Subcutaneous abdominal adipose tissue (tissue), 5 donors: Measurements from ENCODE around the gene RAX.
"Not testable (repeated sequence)": the region's sequence is repeated elsewhere in the genome, so short reads cannot be mapped to it uniquely, and the experiment has no call there.

Experiments used
- H3K27ac ChIP-seq: one replicate; pipeline ENCODE4 v1.7.0; 2013; ENCODE audit warnings: low read depth, mild to moderate bottlenecking, inconsistent platforms, low read length, moderate library complexity
- H3K27me3 ChIP-seq, 5 donors: one replicate each; pipeline ENCODE4 v1.7.0; 2013; ENCODE audit warnings: low read length in 5 of 5, inconsistent platforms in 1 of 5; ENCODE audit not compliant: control insufficient read depth in 5 of 5, insufficient read depth in 4 of 5
- H3K36me3 ChIP-seq, 5 donors: one replicate each; pipeline ENCODE4 v1.7.0; 2013; ENCODE audit warnings: low read length in 5 of 5; ENCODE audit not compliant: control insufficient read depth in 5 of 5, insufficient read depth in 5 of 5
- H3K4me1 ChIP-seq, 5 donors: one replicate each; pipeline ENCODE4 v1.7.0; 2013; ENCODE audit warnings: low read length in 5 of 5, mild to moderate bottlenecking in 3 of 5, moderate library complexity in 1 of 5; ENCODE audit not compliant: control insufficient read depth in 5 of 5, insufficient read depth in 5 of 5
- H3K4me3 ChIP-seq, 5 donors: one replicate each; pipeline ENCODE4 v1.7.0; 2013; ENCODE audit warnings: low read length in 5 of 5, low read depth in 1 of 5
- H3K9ac ChIP-seq, 5 donors: one replicate each; pipeline ENCODE4 v1.7.0; 2013; ENCODE audit warnings: low read length in 5 of 5, mild to moderate bottlenecking in 4 of 5, moderate library complexity in 3 of 5
- H3K9me3 ChIP-seq, 5 donors: one replicate each; pipeline ENCODE4 v1.7.0; 2013; ENCODE audit warnings: low read length in 5 of 5; ENCODE audit not compliant: control insufficient read depth in 5 of 5
- donor health status: healthy.
- donor health status: healthy.
- donor health status: healthy.
- donor health status: healthy.
- donor health status: healthy.

The RAX gene

GRCh38 chr18:59262243-59262642 is 11.0 kb downstream of the RAX start:
- H3K4me1 ChIP-seq, H3K27ac ChIP-seq, H3K36me3 ChIP-seq, H3K4me3 ChIP-seq, H3K9me3 ChIP-seq, H3K9ac ChIP-seq: not testable (repeated sequence)
- H3K27me3 ChIP-seq, result peaks cover 29 to 45% (median 35%) of the 10 kb centered on the region in 5 donors

- not testable (repeated sequence) for H3K4me3 ChIP-seq, H3K4me1 ChIP-seq, H3K36me3 ChIP-seq, H3K9me3 ChIP-seq, H3K27ac ChIP-seq, H3K9ac ChIP-seq
- H3K27me3 ChIP-seq, result peaks cover 26 to 41% (median 31%) of the 10 kb centered on the region in 5 donors
These were observed 11.4 kb downstream of the RAX start for GRCh38 chr18:59261842-59262241.

- H3K36me3 ChIP-seq, result not testable (repeated sequence)
These were observed 17.8 kb downstream of the RAX start for GRCh38 chr18:59255491-59255890.

GRCh38 chr18:59249199-59249774 is 24.0 kb downstream of the RAX start:
- no peaks in the 10 kb centered on the region for H3K9me3 ChIP-seq
- H3K4me1 ChIP-seq, result no peaks in the 10 kb centered on the region
- no peaks in the 10 kb centered on the region for H3K36me3 ChIP-seq
- no peak overlapping the region for H3K27ac ChIP-seq
- H3K27me3 ChIP-seq, result peaks cover 0 to 11% (median 5%) of the 10 kb centered on the region in 5 donors
- no peak overlapping the region for H3K9ac ChIP-seq
- H3K4me3 ChIP-seq, result no peak overlapping the region

More at GRCh38 chr18:59255491-59255890, 17.8 kb downstream of the RAX start:
- H3K4me3 ChIP-seq, H3K4me1 ChIP-seq, H3K9ac ChIP-seq, H3K27ac ChIP-seq, H3K9me3 ChIP-seq, H3K27me3 ChIP-seq: not testable (repeated sequence)

- Histone ChIP-seq H3K27me3 (peaks cover 0 to 11% (median 5%) of the 10 kb centered on the region in 5 donors), H3K4me1 (no peaks in the 10 kb centered on the region), H3K36me3 (no peaks in the 10 kb centered on the region), H3K4me3 (no peak overlapping the region), H3K9ac (no peak overlapping the region), H3K9me3 (no peaks in the 10 kb centered on the region), H3K27ac (no peak overlapping the region)
These were observed 26.5 kb downstream of the RAX start for GRCh38 chr18:59246796-59247195.

GRCh38 chr18:59242906-59243305 is 30.3 kb downstream of the RAX start:
- Histone ChIP-seq H3K36me3 (no peaks in the 10 kb centered on the region), H3K9ac (no peak overlapping the region), H3K27ac (no peak overlapping the region), H3K4me1 (no peaks in the 10 kb centered on the region), H3K9me3 (no peaks in the 10 kb centered on the region), H3K27me3 (peaks cover 2 to 11% (median 5%) of the 10 kb centered on the region in 5 donors), H3K4me3 (no peak overlapping the region)

- H3K27me3 ChIP-seq, result peaks cover 0 to 2% (median 0%) of the 10 kb centered on the region in 5 donors
- H3K9ac ChIP-seq, result no peak overlapping the region
- H3K27ac ChIP-seq, result no peak overlapping the region
- no peaks in the 10 kb centered on the region for H3K4me1 ChIP-seq
- no peak overlapping the region for H3K4me3 ChIP-seq
- H3K36me3 ChIP-seq, result no peaks in the 10 kb centered on the region
- no peaks in the 10 kb centered on the region for H3K9me3 ChIP-seq
These were observed 33.6 kb downstream of the RAX start for GRCh38 chr18:59239642-59240041.

GRCh38 chr18:59238385-59238784 is 34.9 kb downstream of the RAX start:
- no peaks in the 10 kb centered on the region for H3K4me1 ChIP-seq
- H3K4me3 ChIP-seq, result no peak overlapping the region
- H3K27me3 ChIP-seq, result peaks cover 0 to 2% (median 0%) of the 10 kb centered on the region in 5 donors
- H3K27ac ChIP-seq, result no peak overlapping the region
- no peaks in the 10 kb centered on the region for H3K9me3 ChIP-seq
- H3K9ac ChIP-seq, result no peak overlapping the region
- no peaks in the 10 kb centered on the region for H3K36me3 ChIP-seq

- Histone ChIP-seq H3K9me3 (no peaks in the 10 kb centered on the region), H3K9ac (no peak overlapping the region), H3K4me3 (no peak overlapping the region), H3K27me3 (peaks cover 0 to 4% (median 0%) of the 10 kb centered on the region in 5 donors), H3K36me3 (no peaks in the 10 kb centered on the region), H3K4me1 (no peaks in the 10 kb centered on the region), H3K27ac (no peak overlapping the region)
These were observed 40.2 kb downstream of the RAX start for GRCh38 chr18:59233017-59233410.

- Histone ChIP-seq H3K27me3 (peaks cover 0 to 4% (median 0%) of the 10 kb centered on the region in 5 donors), H3K4me1 (no peaks in the 10 kb centered on the region), H3K4me3 (no peak overlapping the region), H3K9me3 (no peaks in the 10 kb centered on the region), H3K36me3 (no peaks in the 10 kb centered on the region), H3K27ac (no peak overlapping the region), H3K9ac (no peak overlapping the region)
These were observed 40.8 kb downstream of the RAX start for GRCh38 chr18:59232309-59233016.
